HepG2 (cell line): ENCODE measurements around the gene GRAMD2A. TPM values are rescaled to one million over a fixed set of nuclear protein-coding genes. Genes with fewer than 3 reads are reported as not detected.
A peak's percentile ranks its signal among the peaks of the same experiment; 100 is the strongest.

Experiments used
- ATAC-seq: fragments of 200-7000 bp; cut with Tn5 transposase; 3 replicates; pipeline ENCODE4 v1.9.1; 2020; ENCODE audit warnings: mild to moderate bottlenecking, moderate library complexity
- BruUV-seq: library from RNA; stranded (reverse); fragments of 400-500 nt; replicated peaks from 2 replicates; lab custom pipeline; 2021; lab: Mats Ljungman, UMichigan
- CTCF ChIA-PET: fragments of 300-600 bp; formaldehyde crosslinking; extraction: SDS; loops from one replicate; lab custom pipeline; 2021; ENCODE audit warnings: low total read pairs, inconsistent platforms, low intra/inter-chr PET ratio; lab: Yijun Ruan, JAX
- POLR2A ChIA-PET: fragments of 350-600 bp; sonication (Branson Sonifier 250); formaldehyde crosslinking; loops from one replicate; lab custom pipeline; 2020; ENCODE audit warnings: antibody characterized with exemption, inconsistent platforms; lab: Yijun Ruan, JAX
- DNase-seq: peaks from one replicate; pipeline ENCODE4 v3.0.0-alpha.2; 2015; ENCODE audit warnings: low spot score
- FAIRE-seq: peaks from 3 replicates; lab custom pipeline; 2011; peaks lifted over from hg19 to GRCh38; lab: Jason Lieb, UNC
- H2AFZ ChIP-seq: one replicate; pipeline ENCODE4 v1.6.1; 2011; ENCODE audit warnings: low read length, inconsistent platforms
- H3K27ac ChIP-seq: fragments of 300-600 bp; 3 replicates; pipeline ENCODE4 v1.8.0; 2011; ENCODE audit warnings: mixed run types, mild to moderate bottlenecking, mixed read lengths, low read length, inconsistent platforms; ENCODE audit not compliant: insufficient read depth; ENCODE audit errors: extremely low read length
- H3K27me3 ChIP-seq, 2 experiments: fragments of 200-600 bp in 1 of 2; 2 replicates in 1 of 2; 3 replicates in 1 of 2; pipeline versions ENCODE4 v1.6.0 to v1.8.0; 2011; ENCODE audit warnings: low read length in 2 of 2, mild to moderate bottlenecking in 2 of 2, moderate library complexity in 2 of 2, inconsistent platforms in 1 of 2; ENCODE audit not compliant: insufficient read depth in 2 of 2, control insufficient read depth in 1 of 2
- H3K36me3 ChIP-seq, 2 experiments: fragments of 200-600 bp in 1 of 2; replicated peaks in 1 of 2; 2 replicates in 1 of 2; 3 replicates in 1 of 2; pipeline versions ENCODE4 v1.5.1 to v1.8.0; 2011; ENCODE audit warnings: low read length in 2 of 2, inconsistent platforms in 1 of 2; ENCODE audit not compliant: insufficient read depth in 2 of 2, control insufficient read depth in 1 of 2
- H3K4me1 ChIP-seq: 2 replicates; pipeline ENCODE4 v1.5.1; 2012; ENCODE audit warnings: low read length, inconsistent platforms; ENCODE audit not compliant: insufficient read depth
- H3K4me2 ChIP-seq: 2 replicates; pipeline ENCODE4 v1.6.0; 2011; ENCODE audit warnings: low read depth, low read length, inconsistent platforms
- H3K4me3 ChIP-seq, 3 experiments: fragments of 200-600 bp in 1 of 3; sonication (generic), shearing (Covaris generic) in 1 of 3; replicated peaks in 1 of 3; 2 replicates each; pipeline ENCODE4 v1.5.1; 2011 to 2016; ENCODE audit warnings: low read length in 3 of 3, inconsistent platforms in 2 of 3, low read depth in 2 of 3, mild to moderate bottlenecking in 2 of 3, control low read depth in 1 of 3, mixed read lengths in 1 of 3; ENCODE audit not compliant: insufficient read depth in 1 of 3
- H3K79me2 ChIP-seq: one replicate; pipeline ENCODE4 v1.6.1; 2011; ENCODE audit warnings: low read length, inconsistent platforms; ENCODE audit not compliant: insufficient read depth
- H3K9ac ChIP-seq: 2 replicates; pipeline ENCODE4 v1.6.0; 2011; ENCODE audit warnings: mild to moderate bottlenecking, low read depth, low read length, inconsistent platforms; ENCODE audit not compliant: insufficient read depth
- H3K9me3 ChIP-seq: 2 replicates; pipeline ENCODE4 v1.5.1; 2012; ENCODE audit warnings: mild to moderate bottlenecking, low read length
- H4K20me1 ChIP-seq: 2 replicates; pipeline ENCODE4 v1.6.0; 2011; ENCODE audit warnings: inconsistent platforms, mild to moderate bottlenecking, low read length, moderate library complexity; ENCODE audit not compliant: insufficient read depth
- ELF3 ChIP-seq: IDR thresholded peaks from 2 replicates; pipeline ENCODE4 v1.6.1; 2016; ENCODE audit warnings: missing genetic modification reagents, missing compliant biosample characterization
- GABPB1 ChIP-seq: IDR thresholded peaks from 2 replicates; pipeline ENCODE4 v1.6.1; 2016; ENCODE audit warnings: mild to moderate bottlenecking, missing genetic modification reagents, moderate library complexity, missing compliant biosample characterization
- IRF9 ChIP-seq: sonication (generic); formaldehyde crosslinking; IDR thresholded peaks from 2 replicates; pipeline ENCODE4 v1.8.0; 2022; ENCODE audit warnings: missing genetic modification reagents, mild to moderate bottlenecking, borderline replicate concordance
- KDM2A ChIP-seq: sonication (generic); formaldehyde crosslinking; IDR thresholded peaks from 2 replicates; pipeline ENCODE4 v1.4.0; 2020; ENCODE audit warnings: low read depth, missing genetic modification reagents, borderline replicate concordance
- LRRFIP1 ChIP-seq: sonication (generic); formaldehyde crosslinking; conservative IDR thresholded peaks from 2 replicates; pipeline ENCODE4 v1.4.0; 2020; ENCODE audit warnings: missing genetic modification reagents
- POLR2AphosphoS5 ChIP-seq: IDR thresholded peaks from 2 replicates; pipeline ENCODE4 v1.6.1; 2012; ENCODE audit warnings: low read depth, low read length
- SETDB1 ChIP-seq: sonication (generic); formaldehyde crosslinking; IDR thresholded peaks from 2 replicates; pipeline ENCODE4 v1.5.1; 2020; ENCODE audit warnings: missing genetic modification reagents, mild to moderate bottlenecking, borderline replicate concordance
- STAG1 ChIP-seq: sonication (generic); formaldehyde crosslinking; IDR thresholded peaks from 2 replicates; pipeline ENCODE4 v1.4.0; 2020; ENCODE audit warnings: missing genetic modification reagents
- TFDP2 ChIP-seq: sonication (generic); formaldehyde crosslinking; IDR thresholded peaks from 2 replicates; pipeline ENCODE4 v1.4.0; 2020; ENCODE audit warnings: missing genetic modification reagents
- ZFP1 ChIP-seq: IDR thresholded peaks from 2 replicates; pipeline ENCODE4 v1.6.1; 2016
- ZHX1 ChIP-seq: sonication (generic); formaldehyde crosslinking; IDR thresholded peaks from 2 replicates; pipeline ENCODE4 v1.8.1; 2022; ENCODE audit warnings: low read depth, mild to moderate bottlenecking, missing genetic modification reagents
- ZNF570 ChIP-seq: sonication (generic); formaldehyde crosslinking; IDR thresholded peaks from 2 replicates; pipeline ENCODE4 v1.4.0; 2020; ENCODE audit warnings: mild to moderate bottlenecking, missing genetic modification reagents, borderline replicate concordance
- ZNF713 ChIP-seq: sonication (generic); formaldehyde crosslinking; IDR thresholded peaks from 2 replicates; pipeline ENCODE4 v1.4.0; 2020; ENCODE audit warnings: mild to moderate bottlenecking, missing genetic modification reagents
- ZNF746 ChIP-seq: sonication (generic); formaldehyde crosslinking; IDR thresholded peaks from 2 replicates; pipeline ENCODE4 v1.8.0; 2022; ENCODE audit warnings: mild to moderate bottlenecking, missing genetic modification reagents
- WGBS: methylation state at CpG from one replicate; pipeline ENCODE4 v1.1.6; 2017; ENCODE audit warnings: low lambda C conversion rate; 5-methylcytosine and 5-hydroxymethylcytosine counted together
- in situ Hi-C: cut with HindIII; loops from 2 replicates; pipeline ENCODE4 v1.10.0; 2017; ENCODE audit warnings: low pct_unique_long_range_greater_than_20kb; ENCODE audit not compliant: extremely low pct_ligation_motif_present
- intact Hi-C: fragments of 100-400 bp; cut with micrococcal nuclease; formaldehyde crosslinking; loops from one replicate; pipeline ENCODE4 v1.10.0; 2022; ENCODE audit not compliant: unreplicated experiment
- polyA plus RNA-seq, 8 experiments: library from polyadenylated mRNA; depleted of rRNA in 3 of 8; stranded (reverse) in 7 of 8; unstranded in 1 of 8; fragments of >200 nt; fragmentation: Illumina TruSeq in 4 of 8; extraction: Trizol in 4 of 8; gene quantifications; 2 replicates each; pipeline versions ENCODE4 v1.2.1 to v1.2.3, GENCODE V29; 2011 to 2016; ENCODE audit warnings: low read depth in 4 of 8, missing spikeins in 1 of 8, mixed read lengths in 1 of 8; ENCODE audit not compliant: insufficient read depth in 1 of 8
- total RNA-seq, 5 experiments: library from RNA; depleted of rRNA; stranded (reverse); fragments of >200 nt; fragmentation: Illumina TruSeq; extraction: Trizol; gene quantifications; 2 replicates each; pipeline ENCODE4 v1.2.3, GENCODE V29; 2016; ENCODE audit warnings: low read depth in 1 of 5

GRAMD2A gene
- total and polyA plus RNA-seq, 2 of the 13 experiments (the other 11 are each of a cell fraction or from before 2014, with no cell fraction given) = 0.04 TPM; not detected in 1

- H2AFZ ChIP-seq = no peak overlapping the region
- ATAC-seq = peak; percentile 59
- no peak overlapping the region for H3K9ac ChIP-seq
- no peaks in the 10 kb centered on the region for H3K9me3 ChIP-seq
- H3K36me3 ChIP-seq = peaks cover 36 to 62% of the 10 kb centered on the region in 2 experiments
- in situ Hi-C loops = loop anchor here (5.0 kb wide), 1 partner anchor 88 kb away; no protein-coding TSS in a partner anchor
- H3K4me2 ChIP-seq = no peak overlapping the region
- peaks cover 24% of the 10 kb centered on the region for H3K4me1 ChIP-seq
- ChIA-PET POLR2A (interaction anchor here (1.3 to 2.2 kb wide), 3 partner anchors 11 to 84 kb away, joined by 3 to 6 read pairs (median 5); no protein-coding TSS in a partner anchor), CTCF (interaction anchor here (0.6 to 2.0 kb wide), 4 partner anchors 83 to 142 kb away, joined by 3 to 35 read pairs (median 4); no protein-coding TSS in a partner anchor)
- H4K20me1 ChIP-seq = peaks cover 68% of the 10 kb centered on the region
- DNase-seq = peak; percentile 76
- WGBS = 100% methylated on average over 1 of the region's 2 CpGs
- H3K4me3 ChIP-seq = no peak overlapping the region
- peak; percentile 90 for FAIRE-seq
- H3K27ac ChIP-seq = no peak overlapping the region
- H3K27me3 ChIP-seq = peaks cover 6 to 11% of the 10 kb centered on the region in 2 experiments; a peak in 3 of 5 replicates
- intact Hi-C loops = loop anchor here (1.0 to 2.0 kb wide), 3 partner anchors 27 to 87 kb away; partner anchors contain the start of gene PKM
- BruUV-seq = no TSS peak
- no peaks in the 10 kb centered on the region for H3K79me2 ChIP-seq
- TF ChIP-seq KDM2A (CRISPR knock-in tag) (no peak; the same call in 1 of the 2 replicates), ZHX1 (no peak), ZNF570 (CRISPR knock-in tag) (no peak), GABPB1 (no peak), ZNF746 (CRISPR knock-in tag) (no peak), ZFP1 (CRISPR knock-in tag) (no peak), TFDP2 (CRISPR knock-in tag) (no peak), STAG1 (CRISPR knock-in tag) (peak; percentile 86), IRF9 (no peak), ELF3 (0 out of 2 replicates have a peak, but pooled peaks have one; percentile 48), POLR2AphosphoS5 (no peak), SETDB1 (no peak), ZNF713 (no peak), LRRFIP1 (CRISPR knock-in tag) (no peak)
Observed at GRCh38 chr15:72199721-72200212, 2.2 kb upstream of the GRAMD2A start.
